B cell (primary cell): Measurements from ENCODE around the gene ZNF532. TPM values are rescaled to one million over a fixed set of nuclear protein-coding genes. Genes with fewer than 3 reads are reported as not detected.

Experiments used
- ATAC-seq: fragments of 200-7000 bp; cut with Tn5 transposase; one replicate; pipeline ENCODE4 v1.10.0; 2021; ENCODE audit warnings: low read depth, mild to moderate bottlenecking, moderate number of reproducible peaks, moderate library complexity
- CTCF ChIA-PET: fragments of 350-600 bp; sonication (Branson Sonifier 250); formaldehyde crosslinking; loops from one replicate; lab custom pipeline; 2021; ENCODE audit warnings: antibody characterized with exemption, inconsistent platforms; lab: Charles Lee
- POLR2A ChIA-PET: fragments of 350-600 bp; sonication (Branson Sonifier 250); formaldehyde crosslinking; loops from one replicate; lab custom pipeline; 2021; ENCODE audit warnings: antibody characterized with exemption; lab: Charles Lee
- DNase-seq: peaks from one replicate; pipeline ENCODE4 v3.0.0; 2013
- H2AFZ ChIP-seq: 2 replicates; pipeline ENCODE4 v1.6.1; 2012; ENCODE audit warnings: mild to moderate bottlenecking, low read depth, low read length; ENCODE audit not compliant: insufficient read depth, poor library complexity, severe bottlenecking
- H3K27ac ChIP-seq, 2 donors: 1 replicate in 1 of 2; 2 replicates in 1 of 2; pipeline ENCODE4 v1.5.1; 2012 to 2013; ENCODE audit warnings: low read length in 2 of 2, mild to moderate bottlenecking in 2 of 2, moderate library complexity in 1 of 2
- H3K27me3 ChIP-seq, 4 experiments: fragments of 200-600 bp in 1 of 4; sonication (generic) in 1 of 4; replicated peaks in 1 of 4; 1 replicate in 2 of 4; 2 replicates in 2 of 4; pipeline versions ENCODE4 v1.6.1 to v1.7.0; 2013 to 2016; ENCODE audit warnings: low read length in 3 of 4, mild to moderate bottlenecking in 2 of 4, mixed read lengths in 1 of 4, moderate library complexity in 1 of 4; ENCODE audit not compliant: insufficient read depth in 4 of 4, control insufficient read depth in 3 of 4; ENCODE audit errors: control extremely low read depth in 1 of 4
- H3K36me3 ChIP-seq, 2 experiments: replicated peaks in 1 of 2; 1 replicate in 1 of 2; 2 replicates in 1 of 2; pipeline versions ENCODE4 v1.6.1 to v1.7.1; 2013; ENCODE audit warnings: low read length in 1 of 2; ENCODE audit not compliant: insufficient read depth in 2 of 2, control insufficient read depth in 1 of 2; ENCODE audit errors: control extremely low read depth in 1 of 2, extremely low read depth in 1 of 2
- H3K4me1 ChIP-seq, 2 donors: fragments of 200-600 bp in 1 of 2; sonication (generic) in 1 of 2; 1 replicate in 1 of 2; 2 replicates in 1 of 2; pipeline versions ENCODE4 v1.5.1 to v1.6.1; 2013 to 2017; ENCODE audit warnings: low read length in 2 of 2; ENCODE audit not compliant: control insufficient read depth in 2 of 2, insufficient read depth in 2 of 2
- H3K4me2 ChIP-seq: replicated peaks from 2 replicates; pipeline ENCODE3; 2012; ENCODE audit warnings: mild to moderate bottlenecking, low read depth, low read length; ENCODE audit not compliant: poor library complexity, severe bottlenecking
- H3K4me3 ChIP-seq, 5 experiments: fragments of 200-600 bp in 1 of 5; sonication (generic) in 1 of 5; 1 replicate in 3 of 5; 2 replicates in 2 of 5; pipeline versions ENCODE4 v1.5.1 to v1.7.0; 2011 to 2016; ENCODE audit warnings: low read length in 4 of 5, mild to moderate bottlenecking in 4 of 5, low read depth in 2 of 5, control low read depth in 1 of 5, moderate library complexity in 1 of 5; ENCODE audit not compliant: insufficient read depth in 1 of 5; ENCODE audit errors: control extremely low read depth in 1 of 5, extremely low read depth in 1 of 5
- H3K79me2 ChIP-seq: fragments of 200-600 bp; sonication (generic); one replicate; pipeline ENCODE4 v1.6.0; 2016; ENCODE audit warnings: low read length; ENCODE audit not compliant: control insufficient read depth, insufficient read depth
- H3K9ac ChIP-seq: fragments of 200-600 bp; sonication (generic); 2 replicates; pipeline ENCODE4 v1.6.1; 2017; ENCODE audit warnings: mild to moderate bottlenecking, low read length, moderate library complexity
- H3K9me3 ChIP-seq, 3 donors: one replicate each; pipeline versions ENCODE4 v1.6.1 to v1.7.1; 2013; ENCODE audit warnings: low read length in 2 of 3; ENCODE audit not compliant: control insufficient read depth in 2 of 3, insufficient read depth in 1 of 3; ENCODE audit errors: control extremely low read depth in 1 of 3
- H4K20me1 ChIP-seq: 2 replicates; pipeline ENCODE4 v1.6.0; 2012; ENCODE audit warnings: mild to moderate bottlenecking, low read length; ENCODE audit not compliant: insufficient read depth, control insufficient read depth, poor library complexity, severe bottlenecking
- H3K27ac Mint-ChIP-seq: one replicate; pipeline ENCODE4 v1.8.0; 2021; ENCODE audit warnings: mixed read lengths
- H3K27me3 Mint-ChIP-seq: one replicate; pipeline ENCODE4 v1.8.0; 2021; ENCODE audit warnings: mixed read lengths
- H3K4me1 Mint-ChIP-seq: one replicate; pipeline ENCODE4 v1.8.0; 2021; ENCODE audit warnings: mixed read lengths
- H3K4me3 Mint-ChIP-seq: one replicate; pipeline ENCODE4 v1.8.0; 2021; ENCODE audit warnings: mixed read lengths
- H3K9me3 Mint-ChIP-seq: one replicate; pipeline ENCODE4 v1.8.0; 2022; ENCODE audit warnings: mixed read lengths; ENCODE audit not compliant: insufficient read depth
- EZH2 ChIP-seq: IDR thresholded peaks from 2 replicates; pipeline ENCODE4 v1.6.1; 2012; ENCODE audit warnings: borderline replicate concordance, low read depth, mild to moderate bottlenecking, moderate library complexity, low read length; ENCODE audit not compliant: insufficient read depth, poor library complexity, severe bottlenecking
- WGBS: methylation state at CpG from one replicate; pipeline ENCODE4 v1.1.5; 2013; ENCODE audit warnings: missing lambda C conversion rate; ENCODE audit not compliant: insufficient coverage; 5-methylcytosine and 5-hydroxymethylcytosine counted together
- intact Hi-C: fragments of 100-400 bp; cut with micrococcal nuclease; formaldehyde crosslinking; loops from one replicate; pipeline ENCODE4 v1.10.0; 2022
- polyA plus RNA-seq: library from polyadenylated mRNA; depleted of rRNA; stranded (reverse); fragments of >200 nt; gene quantifications from 2 replicates; pipeline ENCODE4 v1.2.3, GENCODE V29; 2012
- total RNA-seq, 2 donors: library from RNA; stranded (reverse); fragments of 120-200 nt in 1 of 2; gene quantifications; 1 replicate in 1 of 2; 2 replicates in 1 of 2; pipeline versions ENCODE4 v1.2.3 to v1.2.4, GENCODE V29; 2013 to 2022
- TF ChIP-seq, protein P1 (sequence below): fragments of 200-600 bp; IDR thresholded peaks from one replicate; pipeline ENCODE4 v1.8.0; 2022; ENCODE audit warnings: antibody characterized with exemption, mild to moderate bottlenecking

ZNF532 gene
- total and polyA plus RNA-seq, 2 donors (not counting 1 experiment from before 2014, with no cell fraction given), result 58.2 to 104 TPM

DNA sequence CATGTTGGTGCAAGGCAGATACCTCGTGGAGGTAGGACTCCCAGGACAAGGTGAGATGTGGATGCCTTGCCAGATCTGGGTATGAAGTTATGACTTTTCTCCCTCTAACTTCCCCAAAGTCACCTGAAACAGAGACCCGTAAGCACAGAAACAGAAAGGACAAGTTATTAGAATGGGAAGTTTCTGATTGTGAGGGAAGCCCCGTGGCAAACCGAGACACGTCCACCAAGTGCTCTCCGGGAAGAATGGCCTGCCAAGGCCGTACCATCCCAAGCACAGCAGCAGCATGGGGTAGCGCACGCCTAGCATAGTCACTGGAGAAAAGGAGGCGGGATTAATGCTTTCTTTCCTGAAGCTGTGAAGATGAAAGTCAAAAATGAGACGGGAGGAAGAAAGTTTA, 110.6 kb downstream of the ZNF532 start:
- CTCF ChIA-PET, result interaction anchor here (1.2 kb wide), 3 partner anchors 9 to 82 kb away, joined by 4 to 7 read pairs (median 4); no protein-coding TSS in a partner anchor
- peak overlapping the region; percentile 57 for H3K9ac ChIP-seq
- H3K4me3 Mint-ChIP-seq, result peak overlapping the region; percentile 87

DNA sequence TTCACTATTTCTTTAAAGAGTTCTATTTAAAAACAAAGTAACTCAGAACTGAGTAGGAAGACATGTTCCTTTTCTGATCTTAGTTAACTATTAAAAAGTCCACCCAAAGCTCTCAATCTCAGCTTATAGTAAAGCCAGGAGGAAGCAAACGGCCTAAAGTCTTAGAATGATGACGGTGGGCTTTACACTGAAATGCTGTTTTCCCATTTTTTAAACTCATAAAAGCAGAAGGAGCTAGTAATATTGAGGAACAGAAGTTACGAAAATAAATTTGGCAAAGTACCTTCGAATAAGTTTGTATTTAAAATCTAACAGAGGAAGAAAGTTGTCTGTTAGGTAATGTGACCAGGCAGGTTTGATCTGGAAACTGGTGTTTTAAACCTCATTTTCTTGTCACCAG, 111.1 kb downstream of the ZNF532 start:
- H3K4me1 Mint-ChIP-seq, result peaks cover 61% of the 10 kb centered on the region
- intact Hi-C loops, result no loop called here
- no peaks in the 10 kb centered on the region for H4K20me1 ChIP-seq
- H3K4me2 ChIP-seq, result peak overlapping the region; percentile 69
- peak overlapping the region; percentile 57 for H3K9ac ChIP-seq
- H3K4me3 ChIP-seq, result peak overlapping the region in 3 of 5 experiments; percentile 32 to 54 (median 48)
- no peaks in the 10 kb centered on the region for H3K27me3 Mint-ChIP-seq
- H3K36me3 ChIP-seq, result peaks cover 0 to 25% of the 10 kb centered on the region in 2 experiments
- ChIA-PET POLR2A (interaction anchor here (0.6 to 0.9 kb wide), 2 partner anchors 10 to 37 kb away, joined by 3 to 5 read pairs; no protein-coding TSS in a partner anchor), CTCF (interaction anchor here (1.2 kb wide), 2 partner anchors 9 to 81 kb away, joined by 4 to 7 read pairs; no protein-coding TSS in a partner anchor)
- H3K79me2 ChIP-seq, result peaks cover 84% of the 10 kb centered on the region
- peak overlapping the region; percentile 51 for H2AFZ ChIP-seq
- no peaks in the 10 kb centered on the region for H3K27me3 ChIP-seq
- DNase-seq (no peak), ATAC-seq (no peak)
- no CpG with 5 or more reads among the region's 4 CpGs for WGBS
- H3K27ac ChIP-seq, result peak overlapping the region; percentile 76 to 85
- TF ChIP-seq, protein P1, sequence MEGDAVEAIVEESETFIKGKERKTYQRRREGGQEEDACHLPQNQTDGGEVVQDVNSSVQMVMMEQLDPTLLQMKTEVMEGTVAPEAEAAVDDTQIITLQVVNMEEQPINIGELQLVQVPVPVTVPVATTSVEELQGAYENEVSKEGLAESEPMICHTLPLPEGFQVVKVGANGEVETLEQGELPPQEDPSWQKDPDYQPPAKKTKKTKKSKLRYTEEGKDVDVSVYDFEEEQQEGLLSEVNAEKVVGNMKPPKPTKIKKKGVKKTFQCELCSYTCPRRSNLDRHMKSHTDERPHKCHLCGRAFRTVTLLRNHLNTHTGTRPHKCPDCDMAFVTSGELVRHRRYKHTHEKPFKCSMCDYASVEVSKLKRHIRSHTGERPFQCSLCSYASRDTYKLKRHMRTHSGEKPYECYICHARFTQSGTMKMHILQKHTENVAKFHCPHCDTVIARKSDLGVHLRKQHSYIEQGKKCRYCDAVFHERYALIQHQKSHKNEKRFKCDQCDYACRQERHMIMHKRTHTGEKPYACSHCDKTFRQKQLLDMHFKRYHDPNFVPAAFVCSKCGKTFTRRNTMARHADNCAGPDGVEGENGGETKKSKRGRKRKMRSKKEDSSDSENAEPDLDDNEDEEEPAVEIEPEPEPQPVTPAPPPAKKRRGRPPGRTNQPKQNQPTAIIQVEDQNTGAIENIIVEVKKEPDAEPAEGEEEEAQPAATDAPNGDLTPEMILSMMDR, result no peak
- no peak for TF ChIP-seq EZH2
- peak overlapping the region; percentile 87 for H3K4me3 Mint-ChIP-seq
- no peaks in the 10 kb centered on the region for H3K9me3 ChIP-seq
- no peaks in the 10 kb centered on the region for H3K9me3 Mint-ChIP-seq
- peak overlapping the region; percentile 93 for H3K27ac Mint-ChIP-seq
- peaks cover 43 to 48% of the 10 kb centered on the region in 2 donors for H3K4me1 ChIP-seq

More for the DNA sequence above, 110.6 kb downstream of the ZNF532 start:
- H3K27ac ChIP-seq, result peak overlapping the region; percentile 76 to 85
- peak overlapping the region; percentile 51 for H2AFZ ChIP-seq
- H3K4me2 ChIP-seq, result peak overlapping the region; percentile 69
- Mint-ChIP-seq H3K4me1 (peaks cover 66% of the 10 kb centered on the region), H3K27ac (peak overlapping the region; percentile 93), H3K9me3 (no peaks in the 10 kb centered on the region), H3K27me3 (no peaks in the 10 kb centered on the region)
- no peaks in the 10 kb centered on the region for H3K9me3 ChIP-seq
- H4K20me1 ChIP-seq, result no peaks in the 10 kb centered on the region
- peaks cover 0 to 22% of the 10 kb centered on the region in 2 experiments for H3K36me3 ChIP-seq
- TF ChIP-seq EZH2, result no peak
- TF ChIP-seq, protein P1, result no peak
- H3K27me3 ChIP-seq, result no peaks in the 10 kb centered on the region
- H3K79me2 ChIP-seq, result peaks cover 85% of the 10 kb centered on the region
- H3K4me3 ChIP-seq, result peak overlapping the region in 4 of 5 experiments; percentile 23 to 54 (median 40)
- POLR2A ChIA-PET, result interaction anchor here (0.6 to 0.9 kb wide), 2 partner anchors 9 to 37 kb away, joined by 3 to 5 read pairs; no protein-coding TSS in a partner anchor
- WGBS, result 46% methylated on average over 7 of the region's 11 CpGs
- peaks cover 48 to 52% of the 10 kb centered on the region in 2 donors for H3K4me1 ChIP-seq
- ATAC-seq (no peak), DNase-seq (peak; percentile 65)
- intact Hi-C loops, result no loop called here
